Activated T-helper 2 cell treated with anti-CD3 and anti-CD28 coated beads, Interferon-gamma antibody, Interleukin-2, Interleukin-4, amounts not matched to agents 10 μg/mL and 5 μg/mL and 100 μg/mL, durations not matched to agents 14 hours and 24 hours and 36 hours (primary cell): ENCODE results near the gene AQP7. TPM values are rescaled to one million over a fixed set of nuclear protein-coding genes. Genes with fewer than 3 reads are reported as not detected.
"Not testable (repeated sequence)": the region's sequence is repeated elsewhere in the genome, so short reads cannot be mapped to it uniquely, and the experiment has no call there.

ENCODE experiments used
- DNase-seq: peaks from one replicate; pipeline ENCODE4 v3.0.0; 2021; ENCODE audit warnings: low spot score
- H3K27ac Mint-ChIP-seq: one replicate; pipeline ENCODE4 v1.8.0; 2021; ENCODE audit warnings: mixed read lengths
- H3K27me3 Mint-ChIP-seq: one replicate; pipeline ENCODE4 v1.8.0; 2021; ENCODE audit warnings: low read depth, mixed read lengths
- H3K36me3 Mint-ChIP-seq: one replicate; pipeline ENCODE4 v1.8.0; 2021; ENCODE audit warnings: low read depth, mixed read lengths
- H3K4me1 Mint-ChIP-seq: one replicate; pipeline ENCODE4 v1.8.0; 2021; ENCODE audit warnings: low read depth, mixed read lengths
- H3K4me3 Mint-ChIP-seq: one replicate; pipeline ENCODE4 v1.8.0; 2021; ENCODE audit warnings: low read depth, mild to moderate bottlenecking, moderate library complexity, mixed read lengths
- H3K9me3 Mint-ChIP-seq: one replicate; pipeline ENCODE4 v1.8.0; 2021; ENCODE audit warnings: mixed read lengths
- intact Hi-C: fragments of 100-400 bp; cut with micrococcal nuclease; formaldehyde crosslinking; loops from one replicate; pipeline ENCODE4 v1.15.1; 2023
- total RNA-seq: library from RNA; stranded (reverse); gene quantifications from 2 replicates; pipeline ENCODE4 v1.2.3, GENCODE V29; 2022

The AQP7 gene
- total RNA-seq, 1 donor from 2014 or later, result not detected

GRCh38 chr9:33374634-33375237, 27.6 kb downstream of the AQP7 start:
- H3K4me3 Mint-ChIP-seq, result no peak overlapping the region
- peak overlapping the region; percentile 39 for H3K27ac Mint-ChIP-seq

GRCh38 chr9:33374190-33374589, 28.2 kb downstream of the AQP7 start:
- H3K9me3 Mint-ChIP-seq, result no peaks in the 10 kb centered on the region
- H3K4me3 Mint-ChIP-seq, result no peak overlapping the region
- intact Hi-C loops, result loop anchor here (2.0 to 10.0 kb wide), 4 partner anchors 41 to 93 kb away; partner anchors contain the start of gene AQP3
- no peak overlapping the region for H3K27ac Mint-ChIP-seq
- DNase-seq, result no peak
- H3K36me3 Mint-ChIP-seq, result peaks cover 20% of the 10 kb centered on the region
- no peaks in the 10 kb centered on the region for H3K27me3 Mint-ChIP-seq
- peaks cover 10% of the 10 kb centered on the region for H3K4me1 Mint-ChIP-seq

More at GRCh38 chr9:33374634-33375237, 27.6 kb downstream of the AQP7 start:
- no peaks in the 10 kb centered on the region for H3K9me3 Mint-ChIP-seq
- peaks cover 10% of the 10 kb centered on the region for H3K4me1 Mint-ChIP-seq
- intact Hi-C loops, result loop anchor here (2.0 to 10.0 kb wide), 4 partner anchors 40 to 92 kb away; partner anchors contain the start of gene AQP3
- peak; percentile 57 for DNase-seq
- peaks cover 16% of the 10 kb centered on the region for H3K36me3 Mint-ChIP-seq
- no peaks in the 10 kb centered on the region for H3K27me3 Mint-ChIP-seq

- Mint-ChIP-seq H3K27me3 (no peaks in the 10 kb centered on the region), H3K27ac (no peak overlapping the region), H3K9me3 (no peaks in the 10 kb centered on the region), H3K36me3 (peaks cover 28% of the 10 kb centered on the region), H3K4me1 (peaks cover 10% of the 10 kb centered on the region), H3K4me3 (no peak overlapping the region)
- intact Hi-C loops, result loop anchor here (10.0 kb wide), 1 partner anchor 88 kb away; no protein-coding TSS in a partner anchor
- no peak for DNase-seq
Measured at GRCh38 chr9:33372900-33373299, 29.5 kb downstream of the AQP7 start.

GRCh38 chr9:33366979-33367480, 35.3 kb downstream of the AQP7 start:
- Mint-ChIP-seq H3K36me3 (peaks cover 54% of the 10 kb centered on the region), H3K27ac (no peak overlapping the region), H3K4me1 (peaks cover 2% of the 10 kb centered on the region), H3K4me3 (no peak overlapping the region), H3K9me3 (no peaks in the 10 kb centered on the region), H3K27me3 (no peaks in the 10 kb centered on the region)
- intact Hi-C loops, result no loop called here
- DNase-seq, result no peak

- H3K4me1 Mint-ChIP-seq, H3K4me3 Mint-ChIP-seq: not testable (repeated sequence)
Measured at GRCh38 chr9:33364814-33365213, 37.6 kb downstream of the AQP7 start.

GRCh38 chr9:33364127-33364526, 38.2 kb downstream of the AQP7 start:
- no peaks in the 10 kb centered on the region for H3K9me3 Mint-ChIP-seq
- intact Hi-C loops, result no loop called here
- DNase-seq, result no peak
- no peak overlapping the region for H3K4me3 Mint-ChIP-seq
- no peaks in the 10 kb centered on the region for H3K27me3 Mint-ChIP-seq
- no peak overlapping the region for H3K27ac Mint-ChIP-seq
- H3K4me1 Mint-ChIP-seq, result no peaks in the 10 kb centered on the region
- H3K36me3 Mint-ChIP-seq, result peaks cover 44% of the 10 kb centered on the region

More at GRCh38 chr9:33364814-33365213, 37.6 kb downstream of the AQP7 start:
- H3K9me3 Mint-ChIP-seq, H3K27me3 Mint-ChIP-seq, DNase-seq, H3K27ac Mint-ChIP-seq, intact Hi-C loops: not testable (repeated sequence)
- H3K36me3 Mint-ChIP-seq, result peaks cover 45% of the 10 kb centered on the region

GRCh38 chr9:33358641-33359040, 43.7 kb downstream of the AQP7 start:
- H3K4me1 Mint-ChIP-seq, H3K27ac Mint-ChIP-seq, H3K4me3 Mint-ChIP-seq, H3K27me3 Mint-ChIP-seq, DNase-seq, H3K9me3 Mint-ChIP-seq, intact Hi-C loops: not testable (repeated sequence)
- peaks cover 44% of the 10 kb centered on the region for H3K36me3 Mint-ChIP-seq

- peaks cover 8% of the 10 kb centered on the region for H3K4me1 Mint-ChIP-seq
- intact Hi-C loops, result no loop called here
Measured at GRCh38 chr9:33355933-33356332, 46.4 kb downstream of the AQP7 start.

GRCh38 chr9:33354651-33355211, 47.6 kb downstream of the AQP7 start:
- Mint-ChIP-seq H3K4me3 (no peak overlapping the region), H3K27ac (peak overlapping the region; percentile 47)

More at GRCh38 chr9:33355933-33356332, 46.4 kb downstream of the AQP7 start:
- peaks cover 53% of the 10 kb centered on the region for H3K36me3 Mint-ChIP-seq
- H3K4me3 Mint-ChIP-seq, result no peak overlapping the region
- H3K27me3 Mint-ChIP-seq, result no peaks in the 10 kb centered on the region
- H3K27ac Mint-ChIP-seq, result no peak overlapping the region
- DNase-seq, result no peak
- no peaks in the 10 kb centered on the region for H3K9me3 Mint-ChIP-seq

GRCh38 chr9:33351547-33351946, 50.8 kb downstream of the AQP7 start:
- Mint-ChIP-seq H3K27me3 (no peaks in the 10 kb centered on the region), H3K4me3 (no peak overlapping the region), H3K36me3 (peaks cover 69% of the 10 kb centered on the region), H3K9me3 (no peaks in the 10 kb centered on the region), H3K27ac (peak overlapping the region; percentile 42), H3K4me1 (peaks cover 9% of the 10 kb centered on the region)
- intact Hi-C loops, result no loop called here
- no peak for DNase-seq

More at GRCh38 chr9:33354651-33355211, 47.6 kb downstream of the AQP7 start:
- intact Hi-C loops, result no loop called here
- Mint-ChIP-seq H3K4me1 (peaks cover 9% of the 10 kb centered on the region), H3K36me3 (peaks cover 49% of the 10 kb centered on the region), H3K27me3 (no peaks in the 10 kb centered on the region), H3K9me3 (no peaks in the 10 kb centered on the region)
- DNase-seq, result no peak

GRCh38 chr9:33350310-33350709, 52.1 kb downstream of the AQP7 start:
- H3K9me3 Mint-ChIP-seq, result no peaks in the 10 kb centered on the region
- intact Hi-C loops, result no loop called here
- H3K36me3 Mint-ChIP-seq, result peaks cover 70% of the 10 kb centered on the region
- H3K4me3 Mint-ChIP-seq, result no peak overlapping the region
- no peaks in the 10 kb centered on the region for H3K27me3 Mint-ChIP-seq
- DNase-seq, result no peak
- H3K27ac Mint-ChIP-seq, result no peak overlapping the region
- peaks cover 8% of the 10 kb centered on the region for H3K4me1 Mint-ChIP-seq

GRCh38 chr9:33349743-33350142, 52.6 kb downstream of the AQP7 start:
- no peak overlapping the region for H3K4me3 Mint-ChIP-seq
- no peak overlapping the region for H3K27ac Mint-ChIP-seq
- H3K9me3 Mint-ChIP-seq, result no peaks in the 10 kb centered on the region
- peaks cover 4% of the 10 kb centered on the region for H3K4me1 Mint-ChIP-seq
- intact Hi-C loops, result no loop called here
- no peaks in the 10 kb centered on the region for H3K27me3 Mint-ChIP-seq
- peaks cover 69% of the 10 kb centered on the region for H3K36me3 Mint-ChIP-seq
- DNase-seq, result no peak

- intact Hi-C loops, result no loop called here
- Mint-ChIP-seq H3K36me3 (peaks cover 66% of the 10 kb centered on the region), H3K4me1 (peaks cover 1% of the 10 kb centered on the region), H3K9me3 (no peaks in the 10 kb centered on the region), H3K27me3 (no peaks in the 10 kb centered on the region), H3K27ac (peak overlapping the region; percentile 11), H3K4me3 (no peak overlapping the region)
- no peak for DNase-seq
Measured at GRCh38 chr9:33348998-33349397, 53.4 kb downstream of the AQP7 start.
